HEK293 (cell line): ENCODE data around the gene WWOX.

Experiments
- CTCF ChIA-PET: fragments of 350-600 bp; formaldehyde crosslinking; extraction: SDS; loops from one replicate; lab custom pipeline; 2021; ENCODE audit warnings: antibody characterized with exemption; lab: Yijun Ruan, JAX
- POLR2A ChIA-PET: fragments of 300-600 bp; formaldehyde crosslinking; extraction: SDS; loops from one replicate; lab custom pipeline; 2020; ENCODE audit warnings: antibody characterized with exemption, inconsistent platforms; lab: Yijun Ruan, JAX
- H3K27ac ChIP-seq: fragments of 200-500 bp; sonication (Bioruptor generic); 2 replicates; pipeline ENCODE4 v1.5.1; 2014; ENCODE audit warnings: low read depth, low read length, control low read depth, inconsistent platforms; ENCODE audit errors: extremely low read depth
- H3K36me3 ChIP-seq, 2 experiments: fragments of 200-500 bp in 1 of 2; sonication (Bioruptor generic) in 1 of 2; 1 replicate in 1 of 2; 2 replicates in 1 of 2; pipeline ENCODE4 v1.5.1; 2014 to 2017; ENCODE audit warnings: inconsistent platforms in 2 of 2, low read length in 2 of 2; ENCODE audit not compliant: control insufficient read depth in 2 of 2, insufficient read depth in 1 of 2
- H3K4me1 ChIP-seq: fragments of 200-500 bp; sonication (Bioruptor generic); 2 replicates; pipeline ENCODE4 v1.5.1; 2014; ENCODE audit warnings: mild to moderate bottlenecking, low read length, inconsistent platforms; ENCODE audit not compliant: control insufficient read depth, insufficient read depth
- H3K4me3 ChIP-seq: 2 replicates; pipeline ENCODE4 v1.5.1; 2011; ENCODE audit warnings: low read depth, mild to moderate bottlenecking, control low read depth, low read length, moderate library complexity
- H3K9me3 ChIP-seq: fragments of 200-500 bp; sonication (Bioruptor generic); 2 replicates; pipeline ENCODE4 v1.5.1; 2014; ENCODE audit warnings: low read depth, low read length, inconsistent platforms; ENCODE audit not compliant: control insufficient read depth, insufficient read depth
- ATF2 ChIP-seq: fragments of 450-650 bp; formaldehyde crosslinking; IDR thresholded peaks from 2 replicates; pipeline ENCODE4 v1.5.1; 2016; ENCODE audit warnings: missing biosample characterization, missing genetic modification characterization, low read depth
- FEZF1 ChIP-seq: fragments of 450-650 bp; formaldehyde crosslinking; IDR thresholded peaks from 2 replicates; pipeline ENCODE4 v1.5.1; 2016; ENCODE audit warnings: missing biosample characterization, missing genetic modification characterization
- GLIS1 ChIP-seq: fragments of 450-650 bp; formaldehyde crosslinking; IDR thresholded peaks from 2 replicates; pipeline ENCODE4 v1.5.1; 2016; ENCODE audit warnings: missing biosample characterization, missing genetic modification characterization
- KLF17 ChIP-seq: fragments of 450-650 bp; formaldehyde crosslinking; IDR thresholded peaks from 2 replicates; pipeline ENCODE4 v1.5.1; 2016; ENCODE audit warnings: missing biosample characterization, missing genetic modification characterization
- OVOL3 ChIP-seq: fragments of 450-650 bp; formaldehyde crosslinking; IDR thresholded peaks from 2 replicates; pipeline ENCODE4 v1.5.1; 2016; ENCODE audit warnings: missing biosample characterization, missing genetic modification characterization
- SALL2 ChIP-seq: fragments of 450-650 bp; formaldehyde crosslinking; IDR thresholded peaks from 2 replicates; pipeline ENCODE4 v1.5.0; 2017; ENCODE audit warnings: missing biosample characterization, mild to moderate bottlenecking, missing genetic modification characterization, borderline replicate concordance
- YY1 ChIP-seq: fragments of 450-650 bp; formaldehyde crosslinking; IDR thresholded peaks from 2 replicates; pipeline ENCODE4 v1.5.1; 2018; ENCODE audit warnings: missing biosample characterization, missing genetic modification characterization
- ZBTB11 ChIP-seq: fragments of 450-650 bp; formaldehyde crosslinking; conservative IDR thresholded peaks from 2 replicates; pipeline ENCODE4 v1.5.1; 2016; ENCODE audit warnings: low read depth, missing biosample characterization, missing genetic modification characterization
- ZBTB49 ChIP-seq: fragments of 450-650 bp; formaldehyde crosslinking; IDR thresholded peaks from 2 replicates; pipeline ENCODE4 v1.5.1; 2016; ENCODE audit warnings: missing biosample characterization, missing genetic modification characterization, low read depth
- ZNF221 ChIP-seq: fragments of 450-650 bp; formaldehyde crosslinking; IDR thresholded peaks from 2 replicates; pipeline ENCODE4 v1.5.1; 2017; ENCODE audit warnings: missing biosample characterization, missing genetic modification characterization, borderline replicate concordance
- ZNF354C ChIP-seq: fragments of 450-650 bp; formaldehyde crosslinking; IDR thresholded peaks from 2 replicates; pipeline ENCODE4 v1.5.1; 2016; ENCODE audit warnings: missing biosample characterization, missing genetic modification characterization, low read depth, borderline replicate concordance
- ZNF391 ChIP-seq: fragments of 450-650 bp; formaldehyde crosslinking; IDR thresholded peaks from 2 replicates; pipeline ENCODE4 v1.5.1; 2016; ENCODE audit warnings: low read depth, missing biosample characterization, missing genetic modification characterization, borderline replicate concordance
- ZNF394 ChIP-seq: fragments of 450-650 bp; formaldehyde crosslinking; IDR thresholded peaks from 2 replicates; pipeline ENCODE4 v1.5.1; 2016; ENCODE audit warnings: missing biosample characterization, missing genetic modification characterization, mild to moderate bottlenecking, moderate library complexity, borderline replicate concordance
- ZNF48 ChIP-seq: fragments of 450-650 bp; formaldehyde crosslinking; IDR thresholded peaks from 2 replicates; pipeline ENCODE4 v1.5.1; 2016; ENCODE audit warnings: missing biosample characterization, missing genetic modification characterization
- ZNF549 ChIP-seq: fragments of 450-650 bp; IDR thresholded peaks from 2 replicates; pipeline ENCODE4 v1.5.1; 2018; ENCODE audit warnings: missing biosample characterization, missing genetic modification characterization, mild to moderate bottlenecking, inconsistent platforms, moderate library complexity
- ZNF555 ChIP-seq: fragments of 450-650 bp; formaldehyde crosslinking; conservative IDR thresholded peaks from 2 replicates; pipeline ENCODE4 v1.5.1; 2017; ENCODE audit warnings: missing biosample characterization, mild to moderate bottlenecking, missing genetic modification characterization, inconsistent platforms
- ZNF561 ChIP-seq: fragments of 450-650 bp; IDR thresholded peaks from 2 replicates; pipeline ENCODE4 v1.5.1; 2018; ENCODE audit warnings: missing biosample characterization, missing genetic modification characterization, borderline replicate concordance
- ZNF596 ChIP-seq: fragments of 450-650 bp; IDR thresholded peaks from 2 replicates; pipeline ENCODE4 v1.5.0; 2018; ENCODE audit warnings: missing biosample characterization, mild to moderate bottlenecking, missing genetic modification characterization, moderate library complexity
- ZNF600 ChIP-seq: fragments of 450-650 bp; formaldehyde crosslinking; IDR thresholded peaks from 2 replicates; pipeline ENCODE4 v1.5.1; 2016; ENCODE audit warnings: missing biosample characterization, missing genetic modification characterization
- ZNF660 ChIP-seq: fragments of 450-650 bp; IDR thresholded peaks from 2 replicates; pipeline ENCODE4 v1.5.1; 2018; ENCODE audit warnings: missing biosample characterization, mild to moderate bottlenecking, missing genetic modification characterization

Gene WWOX

GRCh38 chr16:78591682-78592103, 492.2 kb downstream of the WWOX start (continued):
- no peak for TF ChIP-seq ZBTB11
- TF ChIP-seq ZNF221, result no peak
- TF ChIP-seq KLF17, result no peak
- TF ChIP-seq OVOL3, result no peak
- TF ChIP-seq ZNF354C (tag by site-specific recombination), result no peak
- no peak for TF ChIP-seq ZNF555 (tag by site-specific recombination)
- TF ChIP-seq ZNF660 (tag by site-specific recombination), result no peak
- TF ChIP-seq YY1 (tag by site-specific recombination), result no peak
- no peak for TF ChIP-seq ZBTB49 (tag by site-specific recombination)
- TF ChIP-seq ZNF549, result no peak
- no peak for TF ChIP-seq ZNF391 (tag by site-specific recombination)
- no peak for TF ChIP-seq ZNF48 (tag by site-specific recombination)
- TF ChIP-seq, all 188 proteins: peak for 0

- H3K9me3 ChIP-seq, result no peaks in the 10 kb centered on the region
- ChIA-PET CTCF (interaction anchor here (0.6 kb wide), 1 partner anchor 18 kb away, joined by 3 read pairs; no protein-coding TSS in a partner anchor), POLR2A (no interaction called here)
- no peak overlapping the region for H3K4me3 ChIP-seq
- H3K4me1 ChIP-seq, result no peaks in the 10 kb centered on the region
- TF ChIP-seq ZNF394 (no peak), FEZF1 (tag by site-specific recombination) (0 out of 2 replicates have a peak, but pooled peaks have one; percentile 9), ZNF561 (no peak)
- H3K27ac ChIP-seq, result no peak overlapping the region
- H3K36me3 ChIP-seq, result no peaks in the 10 kb centered on the region
Observed at GRCh38 chr16:78592111-78592510, 492.7 kb downstream of the WWOX start.

GRCh38 chr16:78593352-78593751, 493.9 kb downstream of the WWOX start:
- no peak for TF ChIP-seq SALL2 (tag by site-specific recombination)
- no peak for TF ChIP-seq ZNF596
- TF ChIP-seq ZNF391 (tag by site-specific recombination), result no peak
- no peak for TF ChIP-seq ZNF600
- no peak for TF ChIP-seq ZNF221
- no peak for TF ChIP-seq ATF2
- no peak for TF ChIP-seq GLIS1
- TF ChIP-seq, all 188 proteins: peak for 0
- CTCF ChIA-PET, result interaction anchor here (0.6 to 1.1 kb wide), 2 partner anchors 9 to 150 kb away, joined by 3 to 4 read pairs; no protein-coding TSS in a partner anchor
- Histone ChIP-seq H3K36me3 (no peaks in the 10 kb centered on the region), H3K27ac (no peak overlapping the region), H3K9me3 (no peaks in the 10 kb centered on the region), H3K4me3 (no peak overlapping the region), H3K4me1 (no peaks in the 10 kb centered on the region)
- POLR2A ChIA-PET, result no interaction called here
